Measurements from ENCODE around the gene ANXA2. TPM values are rescaled to one million over a fixed set of nuclear protein-coding genes. Genes with fewer than 3 reads are reported as not detected.
A peak's percentile ranks its signal among the peaks of the same experiment; 100 is the strongest.
"Not testable (repeated sequence)": the region's sequence is repeated elsewhere in the genome, so short reads cannot be mapped to it uniquely, and the experiment has no call there.

The ANXA2 gene
- total and polyA plus RNA-seq, 8 donors, result 123 to 476 (median 260) TPM

- intact Hi-C loops (cut with DNase I), result no loop called here
- H3K27me3 ChIP-seq, result no peaks in the 10 kb centered on the region
- FAIRE-seq (no peak), DNase-seq (no peak), ATAC-seq (peak in 3 of 4 donors; percentile 26 to 52 (median 47))
- no peak overlapping the region for H3K4me3 ChIP-seq
- 38 to 42% methylated on average over 3 of the region's 3 CpGs for WGBS, 2 donors
- H3K36me3 ChIP-seq, result no peaks in the 10 kb centered on the region
- no peak overlapping the region for H3K27ac ChIP-seq
- no peak for TF ChIP-seq CTCF (IDR thresholded peaks at IDR 0.05)
- H3K4me1 ChIP-seq, result no peaks in the 10 kb centered on the region
- H3K9me3 ChIP-seq, result no peaks in the 10 kb centered on the region
These were observed 59.0 kb downstream of the ANXA2 start for GRCh38 chr15:60338810-60339209.

- Histone ChIP-seq H3K9me3 (no peaks in the 10 kb centered on the region), H3K36me3 (no peaks in the 10 kb centered on the region), H3K27me3 (no peaks in the 10 kb centered on the region), H3K4me1 (no peaks in the 10 kb centered on the region), H3K27ac (no peak overlapping the region), H3K4me3 (no peak overlapping the region)
- intact Hi-C loops (cut with DNase I), result no loop called here
- no peak for DNase-seq
- TF ChIP-seq CTCF (IDR thresholded peaks at IDR 0.05), result no peak
- no peak for ATAC-seq
- WGBS, 2 donors, result 73 to 74% methylated on average over 4 of the region's 4 CpGs
- FAIRE-seq, result no peak
These were observed 60.7 kb downstream of the ANXA2 start for GRCh38 chr15:60337076-60337475.

DNA sequence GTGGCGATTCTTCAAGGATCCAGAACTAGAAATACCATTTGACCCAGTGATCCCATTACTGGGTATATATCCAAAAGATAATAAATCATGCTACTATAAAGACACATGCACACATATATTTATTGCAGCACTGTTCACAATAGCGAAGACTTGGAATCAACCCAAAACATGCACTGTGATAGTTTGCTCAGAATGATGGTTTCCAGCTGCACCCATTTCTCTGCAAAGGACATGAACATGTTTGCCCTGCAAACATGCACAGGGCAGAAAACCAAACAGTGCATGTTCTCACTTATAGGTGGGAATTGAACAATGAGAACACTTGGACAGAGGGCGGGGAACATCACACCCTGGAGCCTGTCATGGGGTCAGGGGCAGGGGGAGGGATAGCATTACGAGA is 62.5 kb downstream of the ANXA2 start:
- intact Hi-C loops (cut with DNase I); H3K4me1 ChIP-seq; FAIRE-seq; H3K27me3 ChIP-seq; ATAC-seq; H3K4me3 ChIP-seq; H3K9me3 ChIP-seq; H3K27ac ChIP-seq; H3K36me3 ChIP-seq; DNase-seq: not testable (repeated sequence)
- WGBS, 2 donors, result 70 to 73% methylated on average over 4 of the region's 4 CpGs

DNA sequence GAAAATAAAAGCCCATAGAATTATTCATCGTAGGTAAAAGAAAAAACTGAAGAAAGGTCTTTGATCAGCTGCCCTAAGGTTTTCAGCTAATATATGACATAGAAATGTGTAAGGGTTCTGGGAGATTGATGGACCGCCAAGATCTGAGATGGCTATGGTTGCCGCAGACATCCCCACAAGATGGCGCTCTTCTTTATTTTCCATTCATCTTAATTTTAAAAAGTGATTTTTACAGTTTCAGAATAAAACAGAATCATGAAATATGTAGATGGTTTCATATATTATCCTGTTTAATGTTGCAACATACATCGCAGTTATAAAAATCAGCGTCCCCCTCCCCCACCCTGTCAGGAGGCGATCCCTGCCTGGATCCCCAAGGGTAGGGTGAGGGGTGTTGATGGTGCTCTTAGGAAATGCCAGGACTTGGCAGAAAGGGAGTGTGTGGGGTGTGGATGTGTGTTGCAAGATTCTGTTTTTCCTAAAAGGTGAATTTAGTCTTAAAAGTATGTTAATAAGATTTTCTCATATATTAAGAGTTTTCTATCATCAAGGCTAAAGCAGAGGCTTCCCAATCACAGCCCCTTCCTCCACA is 68.8 kb downstream of the ANXA2 start:
- peak in 2 of 4 donors; percentile 37 for ATAC-seq
- peaks cover 0 to 25% (median 4%) of the 10 kb centered on the region in 4 donors for H3K27me3 ChIP-seq
- H3K4me1 ChIP-seq, result no peaks in the 10 kb centered on the region
- H3K9me3 ChIP-seq, result no peaks in the 10 kb centered on the region
- 13 to 23% methylated on average over 7 of the region's 7 CpGs for WGBS, 2 donors
- intact Hi-C loops (cut with DNase I), result loop anchor here in 1 of 3 donors (10.0 kb wide), 2 partner anchors 414 to 634 kb away; no protein-coding TSS in a partner anchor
- H3K4me3 ChIP-seq, result no peak overlapping the region
- no peaks in the 10 kb centered on the region for H3K36me3 ChIP-seq
- peak; percentile 9 for FAIRE-seq
- H3K27ac ChIP-seq, result no peak overlapping the region
- no peak for DNase-seq
- peak in 3 of 4 donors; percentile 48 to 59 (median 56) for TF ChIP-seq CTCF (IDR thresholded peaks at IDR 0.05)

DNA sequence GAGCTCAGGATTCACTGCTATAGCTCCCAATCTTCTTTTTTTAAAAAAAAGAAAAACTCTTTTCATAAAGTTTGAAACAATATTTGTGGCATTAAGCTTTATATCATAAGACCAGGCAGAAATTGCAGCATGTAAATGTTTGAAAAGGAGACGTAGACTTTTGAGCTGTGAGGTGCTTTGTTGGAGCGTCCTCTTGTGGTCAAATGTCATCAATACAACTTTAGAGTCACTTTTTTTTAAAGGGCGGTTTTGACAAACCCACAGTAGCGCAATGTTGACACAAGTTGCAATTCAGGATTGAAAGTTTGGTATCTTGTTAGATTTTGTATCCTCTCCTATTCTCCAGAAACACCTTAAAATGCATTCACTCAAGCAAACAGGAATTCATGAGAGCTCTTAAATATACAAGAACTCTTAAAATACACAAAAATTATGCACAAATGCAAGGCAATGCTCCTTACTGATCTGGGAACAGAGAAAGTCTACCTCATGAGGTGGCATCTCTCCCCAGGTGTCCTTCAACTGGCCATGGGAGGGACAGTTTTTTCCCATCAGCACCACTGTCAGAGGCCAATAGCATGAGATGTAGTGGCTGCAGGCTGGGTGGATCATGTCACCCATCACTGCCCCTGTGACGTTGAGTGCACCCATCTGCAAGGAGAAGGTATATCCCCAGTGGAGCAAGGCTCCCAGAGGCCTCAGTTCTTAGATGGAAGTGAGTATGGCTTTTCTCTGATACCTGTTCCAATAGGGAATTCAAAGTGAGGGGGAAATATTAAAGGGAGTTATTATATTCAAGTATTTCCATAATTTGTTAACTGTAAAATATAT is 70.7 kb downstream of the ANXA2 start:
- no peaks in the 10 kb centered on the region for H3K4me1 ChIP-seq
- H3K36me3 ChIP-seq, result no peaks in the 10 kb centered on the region
- peak in 3 of 4 donors; percentile 67 to 78 (median 70) for ATAC-seq
- H3K4me3 ChIP-seq, result no peak overlapping the region
- peak; percentile 48 to 66 (median 58) for TF ChIP-seq CTCF (IDR thresholded peaks at IDR 0.05)
- no peaks in the 10 kb centered on the region for H3K9me3 ChIP-seq
- intact Hi-C loops (cut with DNase I), result loop anchor here in 1 of 3 donors (10.0 kb wide), 2 partner anchors 412 to 632 kb away; no protein-coding TSS in a partner anchor
- peak; percentile 69 for FAIRE-seq
- 13 to 14% methylated on average over 5 of the region's 5 CpGs for WGBS, 2 donors
- peaks cover 0 to 25% (median 4%) of the 10 kb centered on the region in 4 donors for H3K27me3 ChIP-seq
- H3K27ac ChIP-seq, result no peak overlapping the region
- DNase-seq, result no peak

All from pancreas (tissue), 10 donors.